Heart right ventricle (tissue), 16 donors: ENCODE results near the gene TNS3. TPM values are rescaled to one million over a fixed set of nuclear protein-coding genes. Genes with fewer than 3 reads are reported as not detected.
"Not testable (repeated sequence)": the region's sequence is repeated elsewhere in the genome, so short reads cannot be mapped to it uniquely, and the experiment has no call there.

Source experiments
- ATAC-seq, 8 donors: fragments of 200-7000 bp; cut with Tn5 transposase; one replicate each; pipeline ENCODE4 v1.9.1; 2020; ENCODE audit warnings: mild to moderate bottlenecking in 8 of 8, moderate library complexity in 8 of 8, moderate number of reproducible peaks in 1 of 8
- DNase-seq, 2 donors: peaks; one replicate each; pipeline ENCODE4 v3.0.0-alpha.2; 2020
- H3K27ac ChIP-seq, 10 donors: fragments of 200-600 bp; sonication (generic) in 2 of 10; one replicate each; pipeline versions ENCODE4 v1.5.0 to v1.8.0; 2020 to 2022; ENCODE audit warnings: mild to moderate bottlenecking in 3 of 10
- H3K27me3 ChIP-seq, 7 donors: fragments of 200-600 bp; one replicate each; pipeline ENCODE4 v1.8.0; 2021 to 2022; ENCODE audit warnings: mild to moderate bottlenecking in 2 of 7
- H3K36me3 ChIP-seq, 9 donors: fragments of 200-600 bp; sonication (generic) in 1 of 9; one replicate each; pipeline versions ENCODE4 v1.5.0 to v1.8.0; 2020 to 2022; ENCODE audit warnings: mild to moderate bottlenecking in 2 of 9
- H3K4me1 ChIP-seq, 9 donors: fragments of 200-600 bp; sonication (generic) in 1 of 9; one replicate each; pipeline versions ENCODE4 v1.5.0 to v1.8.0; 2020 to 2022; ENCODE audit warnings: mild to moderate bottlenecking in 4 of 9
- H3K4me3 ChIP-seq, 10 donors: fragments of 200-600 bp; sonication (generic) in 2 of 10; one replicate each; pipeline versions ENCODE4 v1.5.0 to v1.8.0; 2020 to 2022; ENCODE audit warnings: mild to moderate bottlenecking in 7 of 10, moderate library complexity in 2 of 10
- H3K9me3 ChIP-seq, 11 donors: fragments of 200-600 bp in 10 of 11; sonication (generic) in 2 of 11; one replicate each; pipeline versions ENCODE4 v1.5.0 to v1.8.0; 2013 to 2022; ENCODE audit warnings: mild to moderate bottlenecking in 2 of 11, control low read depth in 1 of 11, moderate library complexity in 1 of 11
- WGBS, 2 donors: extraction: QIAGEN DNeasy Blood & Tissue Kit; methylation state at CpG; one replicate each; pipeline ENCODE4 v1.1.7; 2013; ENCODE audit warnings: inconsistent platforms in 1 of 2; 5-methylcytosine and 5-hydroxymethylcytosine counted together
- intact Hi-C, 10 donors: fragments of 100-400 bp; cut with DNase I; formaldehyde crosslinking; loops; one replicate each; pipeline versions ENCODE4 v1.11.1 to v1.14.2; 2022
- polyA plus RNA-seq, 2 donors: library from polyadenylated mRNA; stranded (reverse); fragments of 200-250 nt; gene quantifications; one replicate each; pipeline ENCODE4 v1.2.3, GENCODE V29; 2013
- total RNA-seq, 10 donors: library from RNA; stranded (reverse); fragmentation: NEBNext Ultra II Directional in 3 of 10; extraction: Animal tissue kit (Norgen Biotek cat#: 25700) in 3 of 10; gene quantifications; one replicate each; pipeline versions ENCODE4 v1.2.1 to v1.2.4, GENCODE V29; 2021 to 2023
- TF ChIP-seq, protein P1 (sequence below), 9 donors: fragments of 200-600 bp; sonication (generic) in 2 of 9; IDR thresholded peaks; one replicate each; pipeline versions ENCODE4 v1.5.0 to v1.8.0; 2021 to 2022; ENCODE audit warnings: antibody characterized with exemption in 9 of 9, mild to moderate bottlenecking in 5 of 9, moderate library complexity in 1 of 9
- donor health status: Arrhythmogenic right ventricular cardiomyopathy.
- donor health status: ischemic (EF 13 %, LVEDD 7.1; RV severe dilation, severe dysfunction).
- donor health status: healthy with polysubstance abuse.
- donor health status: DM: no; HTN: yes; CAD: no.
- donor health status: DM: no; HTN: no; CAD: no.
- donor health status: ischemic (EF 25% LVEDD 6.9; RV normal size, moderate dysfunction).
- donor health status: ischemic (EF 25% LVEDD 5.7; RV mildly dilated, moderate dysfunction).
- donor health status: healthy.
- donor health status: DM: yes; HTN: yes; CAD: no.
- donor health status: Ischemic cardiomyopathy.
- donor health status: ischemic (EF 35%, LVEDD 5.7; RV mildly dilated, moderate dysfunction).
- donor health status: nonischemic (EF 11% LVEDD 7.7; RV severe dilation, severe dysfunction).
- donor health status: DM: yes; HTN: yes; CAD: no.
- donor health status: PGD.
- donor health status: ischemic (EF 29% LVEDD 5.4; RV normal size, mild dysfunction).
- donor health status: nonischemic (EF 23%, LVEDD 6.1; RV moderate dilation, normal function).

TNS3 gene
- total and polyA plus RNA-seq, 12 donors: 6.7 to 74.2 (median 34.0) TPM

DNA sequence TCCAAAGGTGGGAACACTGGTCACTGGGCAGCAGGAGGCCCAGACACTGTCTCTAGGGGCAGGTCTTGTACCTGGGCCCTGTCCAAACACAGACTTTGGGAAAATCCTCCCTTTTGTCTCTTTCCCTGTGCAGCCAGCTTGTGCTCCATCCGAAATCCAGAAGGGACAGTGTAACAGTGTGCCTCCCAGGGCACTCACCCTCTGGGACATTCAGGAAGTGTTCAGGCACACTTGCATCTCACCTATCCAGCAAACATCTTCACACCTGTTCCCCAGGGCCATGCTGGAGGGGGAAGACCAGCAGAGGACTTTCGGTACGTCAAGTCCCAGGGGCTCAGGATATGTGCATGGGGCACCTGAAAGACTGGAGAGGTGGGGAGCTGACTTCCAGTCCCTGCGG is 38.9 kb downstream of the TNS3 start:
- peaks cover 0 to 1% (median 0%) of the 10 kb centered on the region in 7 donors for H3K27me3 ChIP-seq
- WGBS, 2 donors: 96% methylated on average over 4 of the region's 4 CpGs
- peaks cover 0 to 39% (median 0%) of the 10 kb centered on the region in 9 donors for H3K4me1 ChIP-seq
- H3K27ac ChIP-seq: no peak overlapping the region
- TF ChIP-seq, protein P1, sequence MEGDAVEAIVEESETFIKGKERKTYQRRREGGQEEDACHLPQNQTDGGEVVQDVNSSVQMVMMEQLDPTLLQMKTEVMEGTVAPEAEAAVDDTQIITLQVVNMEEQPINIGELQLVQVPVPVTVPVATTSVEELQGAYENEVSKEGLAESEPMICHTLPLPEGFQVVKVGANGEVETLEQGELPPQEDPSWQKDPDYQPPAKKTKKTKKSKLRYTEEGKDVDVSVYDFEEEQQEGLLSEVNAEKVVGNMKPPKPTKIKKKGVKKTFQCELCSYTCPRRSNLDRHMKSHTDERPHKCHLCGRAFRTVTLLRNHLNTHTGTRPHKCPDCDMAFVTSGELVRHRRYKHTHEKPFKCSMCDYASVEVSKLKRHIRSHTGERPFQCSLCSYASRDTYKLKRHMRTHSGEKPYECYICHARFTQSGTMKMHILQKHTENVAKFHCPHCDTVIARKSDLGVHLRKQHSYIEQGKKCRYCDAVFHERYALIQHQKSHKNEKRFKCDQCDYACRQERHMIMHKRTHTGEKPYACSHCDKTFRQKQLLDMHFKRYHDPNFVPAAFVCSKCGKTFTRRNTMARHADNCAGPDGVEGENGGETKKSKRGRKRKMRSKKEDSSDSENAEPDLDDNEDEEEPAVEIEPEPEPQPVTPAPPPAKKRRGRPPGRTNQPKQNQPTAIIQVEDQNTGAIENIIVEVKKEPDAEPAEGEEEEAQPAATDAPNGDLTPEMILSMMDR (IDR thresholded peaks at IDR 0.05): no peak
- peaks cover 0 to 6% (median 0%) of the 10 kb centered on the region in 9 donors for H3K36me3 ChIP-seq
- DNase-seq (no peak), ATAC-seq (no peak)
- H3K4me3 ChIP-seq: no peak overlapping the region
- intact Hi-C loops: no loop called here
- H3K9me3 ChIP-seq: no peaks in the 10 kb centered on the region

DNA sequence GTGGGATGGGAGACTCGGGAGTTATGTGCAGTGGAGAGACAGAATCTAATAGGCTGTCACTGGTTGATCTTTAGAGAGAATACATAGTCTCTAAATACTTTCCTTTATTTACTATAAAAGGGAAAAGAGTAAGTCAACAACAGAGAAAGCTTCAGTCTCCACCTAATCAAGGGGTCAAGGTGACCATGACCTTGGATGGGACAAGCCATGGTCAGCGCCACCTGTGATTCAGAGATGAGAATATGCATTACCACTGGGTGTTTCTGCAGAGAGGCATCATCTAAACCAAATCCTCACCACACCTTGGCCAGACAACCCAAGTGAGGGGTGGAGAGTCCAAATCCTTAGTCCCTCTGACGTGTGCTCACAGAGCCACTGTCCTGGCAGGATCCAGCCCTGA is 39.9 kb downstream of the TNS3 start:
- Histone ChIP-seq H3K36me3 (peaks cover 0 to 6% (median 0%) of the 10 kb centered on the region in 9 donors), H3K4me3 (no peak overlapping the region), H3K9me3 (no peaks in the 10 kb centered on the region), H3K27ac (no peak overlapping the region), H3K27me3 (peaks cover 0 to 11% (median 0%) of the 10 kb centered on the region in 7 donors), H3K4me1 (peaks cover 0 to 49% (median 7%) of the 10 kb centered on the region in 9 donors)
- TF ChIP-seq, protein P1 (IDR thresholded peaks at IDR 0.05): no peak
- DNase-seq: no peak
- ATAC-seq: no peak
- intact Hi-C loops: no loop called here
- WGBS, 2 donors: 96 to 99% methylated on average over 3 of the region's 3 CpGs

DNA sequence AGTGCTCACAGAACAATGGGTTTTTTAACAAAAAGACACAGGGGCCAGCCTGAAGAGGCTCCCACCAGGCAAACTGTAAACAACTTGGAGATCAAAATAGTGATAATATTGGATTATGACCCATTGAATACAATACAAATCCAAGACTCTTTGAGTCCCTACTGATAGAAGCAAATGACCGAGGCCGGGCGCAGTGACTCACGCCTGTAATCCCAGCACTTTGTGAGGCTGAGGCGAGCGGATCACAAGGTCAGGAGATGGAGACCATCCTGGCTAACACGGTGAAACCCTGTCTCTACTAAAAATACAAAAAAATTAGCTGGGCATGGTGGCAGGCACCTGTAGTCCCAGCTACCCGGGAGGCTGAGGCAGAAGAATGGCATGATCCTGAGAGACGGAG is 40.4 kb downstream of the TNS3 start:
- 98 to 99% methylated on average over 9 of the region's 9 CpGs for WGBS, 2 donors
- H3K9me3 ChIP-seq, H3K36me3 ChIP-seq, ATAC-seq, DNase-seq, intact Hi-C loops, H3K27ac ChIP-seq, H3K4me3 ChIP-seq: not testable (repeated sequence)
- H3K4me1 ChIP-seq: peaks cover 2 to 53% (median 8%) of the 10 kb centered on the region in 9 donors
- peaks cover 0 to 17% (median 0%) of the 10 kb centered on the region in 7 donors for H3K27me3 ChIP-seq

DNA sequence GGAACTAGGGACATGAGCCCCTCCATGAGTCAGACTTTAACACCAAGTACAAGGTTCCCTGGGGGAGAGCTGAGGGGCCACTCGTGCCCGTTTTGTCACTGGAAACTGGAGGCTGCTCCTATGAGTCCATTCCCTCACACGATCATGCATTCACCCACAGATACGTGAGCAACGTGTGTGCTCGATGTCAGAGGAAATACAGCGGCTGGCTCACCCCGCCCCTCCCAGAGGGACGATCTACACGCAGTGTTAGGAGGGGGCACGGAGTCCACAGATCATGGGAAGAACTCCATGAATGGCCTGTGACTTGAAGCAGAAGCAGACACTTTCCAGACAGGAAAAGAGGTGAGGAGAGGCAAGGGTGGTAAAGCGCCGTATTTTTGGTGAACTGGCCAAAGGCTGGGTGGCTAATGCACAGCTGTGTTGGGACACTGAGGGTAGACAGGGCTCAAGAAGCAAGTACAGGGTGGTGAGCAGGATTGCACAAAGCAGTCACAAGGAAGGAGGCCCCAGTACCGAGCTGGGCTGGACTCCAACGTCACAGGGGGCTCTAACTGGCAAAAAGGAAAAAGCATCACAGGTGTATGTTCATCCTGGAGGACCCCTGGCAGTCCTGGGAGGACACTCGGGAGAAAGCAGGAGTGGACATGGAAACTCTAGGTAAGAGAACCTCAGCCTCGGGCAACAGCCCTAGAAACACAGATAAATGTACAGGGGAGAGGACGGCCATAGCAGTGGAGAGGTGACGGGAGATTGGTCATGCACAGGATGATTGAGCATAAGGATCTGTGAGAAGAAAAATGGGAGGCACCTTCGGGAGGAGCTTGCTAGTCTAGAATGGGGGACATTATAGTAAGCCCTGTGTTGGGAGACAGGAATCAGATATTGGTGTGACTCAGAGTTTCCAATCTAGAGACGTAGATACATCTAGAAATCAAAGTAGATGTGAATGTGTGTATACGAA is 41.2 kb downstream of the TNS3 start:
- TF ChIP-seq, protein P1 (IDR thresholded peaks at IDR 0.05): no peak
- no peak for DNase-seq
- 71 to 82% methylated on average over 22 of the region's 22 CpGs for WGBS, 2 donors
- peaks cover 2 to 61% (median 9%) of the 10 kb centered on the region in 9 donors for H3K4me1 ChIP-seq
- ATAC-seq: no peak
- no peaks in the 10 kb centered on the region for H3K9me3 ChIP-seq
- intact Hi-C loops: no loop called here
- no peak overlapping the region for H3K4me3 ChIP-seq
- H3K27me3 ChIP-seq: peaks cover 0 to 17% (median 0%) of the 10 kb centered on the region in 7 donors
- H3K36me3 ChIP-seq: peaks cover 0 to 6% (median 0%) of the 10 kb centered on the region in 9 donors
- no peak overlapping the region for H3K27ac ChIP-seq

DNA sequence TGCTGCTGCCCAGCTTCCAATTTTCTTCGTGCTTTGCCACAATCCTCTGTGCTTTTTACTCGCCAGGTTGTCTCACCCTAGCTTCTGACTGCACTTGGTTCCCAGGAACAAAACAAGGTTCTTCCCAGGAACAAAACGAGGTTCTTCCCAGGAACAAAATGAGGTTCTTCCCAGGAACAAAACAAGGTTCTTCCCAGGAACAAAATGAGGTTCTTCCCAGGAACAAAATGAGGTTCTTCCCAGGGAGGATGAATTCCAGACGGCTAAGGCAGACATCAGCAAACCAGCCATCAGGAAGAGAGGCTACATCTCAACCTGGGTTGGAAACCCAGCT is 41.9 kb downstream of the TNS3 start:
- 87 to 91% methylated on average over 4 of the region's 4 CpGs for WGBS, 2 donors
- H3K4me3 ChIP-seq: no peak overlapping the region
- no peak for DNase-seq
- intact Hi-C loops: no loop called here
- no peak for ATAC-seq
- H3K4me1 ChIP-seq: peaks cover 2 to 67% (median 9%) of the 10 kb centered on the region in 9 donors
- TF ChIP-seq, protein P1 (IDR thresholded peaks at IDR 0.05): no peak
- H3K9me3 ChIP-seq: no peaks in the 10 kb centered on the region
- peaks cover 0 to 17% (median 0%) of the 10 kb centered on the region in 7 donors for H3K27me3 ChIP-seq
- peaks cover 0 to 6% (median 0%) of the 10 kb centered on the region in 9 donors for H3K36me3 ChIP-seq
- no peak overlapping the region for H3K27ac ChIP-seq
